Measurements from ENCODE around the gene OSBPL7. TPM values are rescaled to one million over a fixed set of nuclear protein-coding genes. Genes with fewer than 3 reads are reported as not detected.
A peak's percentile ranks its signal among the peaks of the same experiment; 100 is the strongest.

The OSBPL7 gene
- total and polyA plus RNA-seq, 2 of the 4 experiments (the other 2 are of a cell fraction): 5.2 to 14.5 TPM

DNA sequence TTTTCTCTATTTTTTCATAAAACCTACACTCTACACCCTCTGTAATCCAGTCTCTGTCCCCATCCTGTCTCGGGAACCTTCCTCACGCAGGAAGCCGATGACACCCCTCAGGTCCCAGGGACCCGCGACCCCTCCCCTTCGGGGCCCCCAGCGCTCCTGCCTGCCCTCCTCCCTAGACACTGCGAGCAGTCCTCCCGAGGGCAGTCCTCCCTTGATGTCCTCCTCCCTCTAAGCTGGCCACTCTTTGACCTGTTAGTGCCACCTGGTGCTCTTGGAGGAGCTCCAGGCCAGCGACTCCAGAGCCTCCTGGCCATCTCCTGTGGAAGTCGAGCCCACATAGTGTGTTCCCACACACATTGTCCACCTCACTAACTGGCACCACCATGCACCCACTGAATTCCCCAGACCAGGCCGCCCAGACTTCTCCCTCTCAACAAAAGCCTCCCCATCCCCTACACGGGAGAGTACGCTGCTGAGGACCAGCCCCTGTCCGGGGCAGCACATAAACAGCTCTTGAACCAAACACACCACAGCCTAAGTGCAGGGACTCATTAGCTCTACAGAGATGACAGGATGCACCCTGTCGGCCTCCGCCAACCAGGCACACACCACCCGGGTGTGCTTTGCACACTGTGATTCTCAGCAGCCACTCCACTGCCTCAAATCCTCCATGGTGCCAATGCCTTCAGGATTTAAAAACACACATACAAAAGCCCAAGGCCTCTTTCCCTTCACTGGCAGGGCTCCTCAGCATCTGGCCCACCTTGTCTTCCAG lies 9.3 kb downstream of the OSBPL7 start:
- H4K5ac ChIP-seq (ENCODE audit: low read depth, low read length): no peak overlapping the region
- no peaks in the 10 kb centered on the region for H3K9me3 ChIP-seq (ENCODE audit: control insufficient read depth, insufficient read depth, low read length)
- CTCF ChIA-PET: no interaction called here
- dilution Hi-C loops (cut with HindIII; ENCODE audit: low sequenced_read_pairs, unreplicated experiment): no loop called here
- no peak overlapping the region for H2BK15ac ChIP-seq (ENCODE audit: low read depth, low read length)
- peaks cover 3% of the 10 kb centered on the region; the same call in 1 of the 2 replicates for H3K4me1 ChIP-seq (ENCODE audit: control insufficient read depth, insufficient read depth, low read length)
- H3K14ac ChIP-seq (replicated peaks; ENCODE audit: low read depth, low read length): no peak overlapping the region
- no peak for DNase-seq
- TF ChIP-seq, protein P1, sequence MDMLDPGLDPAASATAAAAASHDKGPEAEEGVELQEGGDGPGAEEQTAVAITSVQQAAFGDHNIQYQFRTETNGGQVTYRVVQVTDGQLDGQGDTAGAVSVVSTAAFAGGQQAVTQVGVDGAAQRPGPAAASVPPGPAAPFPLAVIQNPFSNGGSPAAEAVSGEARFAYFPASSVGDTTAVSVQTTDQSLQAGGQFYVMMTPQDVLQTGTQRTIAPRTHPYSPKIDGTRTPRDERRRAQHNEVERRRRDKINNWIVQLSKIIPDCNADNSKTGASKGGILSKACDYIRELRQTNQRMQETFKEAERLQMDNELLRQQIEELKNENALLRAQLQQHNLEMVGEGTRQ (IDR thresholded peaks at IDR 0.05; ENCODE audit: low read depth, low read length): no peak
- TF ChIP-seq MXI1 (IDR thresholded peaks at IDR 0.05; ENCODE audit: borderline replicate concordance, low read depth, low read length) (no peak), SMC3 (IDR thresholded peaks at IDR 0.05; ENCODE audit: low read depth, low read length) (no peak), POLR2A (IDR thresholded peaks at IDR 0.05; ENCODE audit: low read depth, low read length) (no peak), MAZ (IDR thresholded peaks at IDR 0.05; ENCODE audit: borderline replicate concordance, low read depth, low read length) (no peak), CEBPB (IDR thresholded peaks at IDR 0.05; ENCODE audit: low read depth, low read length) (no peak), RCOR1 (IDR thresholded peaks at IDR 0.05; ENCODE audit: insufficient replicate concordance, low read length) (no peak), CHD1 (IDR thresholded peaks at IDR 0.05; ENCODE audit: low read depth, low read length) (no peak), BHLHE40 (IDR thresholded peaks at IDR 0.05; ENCODE audit: low read depth, low read length) (no peak), NFE2L2 (IDR thresholded peaks at IDR 0.05; ENCODE audit: low read depth, low read length) (no peak)
- TF ChIP-seq, protein P2, sequence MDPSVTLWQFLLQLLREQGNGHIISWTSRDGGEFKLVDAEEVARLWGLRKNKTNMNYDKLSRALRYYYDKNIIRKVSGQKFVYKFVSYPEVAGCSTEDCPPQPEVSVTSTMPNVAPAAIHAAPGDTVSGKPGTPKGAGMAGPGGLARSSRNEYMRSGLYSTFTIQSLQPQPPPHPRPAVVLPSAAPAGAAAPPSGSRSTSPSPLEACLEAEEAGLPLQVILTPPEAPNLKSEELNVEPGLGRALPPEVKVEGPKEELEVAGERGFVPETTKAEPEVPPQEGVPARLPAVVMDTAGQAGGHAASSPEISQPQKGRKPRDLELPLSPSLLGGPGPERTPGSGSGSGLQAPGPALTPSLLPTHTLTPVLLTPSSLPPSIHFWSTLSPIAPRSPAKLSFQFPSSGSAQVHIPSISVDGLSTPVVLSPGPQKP (IDR thresholded peaks at IDR 0.05; ENCODE audit: borderline replicate concordance, low read depth, low read length): no peak
- no peak for ATAC-seq (ENCODE audit: low read depth)
- H4K91ac ChIP-seq (ENCODE audit: insufficient read depth, low read depth, low read length): no peak overlapping the region
- no peak overlapping the region for H3K56ac ChIP-seq (ENCODE audit: extremely low read depth, insufficient read depth, low read length)
- H2BK5ac ChIP-seq (ENCODE audit: low read depth, low read length, poor library complexity, severe bottlenecking): no peak overlapping the region
- POLR2A ChIA-PET (ENCODE audit: unreplicated experiment): no interaction called here
- no TSS peak for BruUV-seq (replicated peaks)
- no peak overlapping the region for H4K8ac ChIP-seq (ENCODE audit: low read depth in 2 of 2, low read length in 2 of 2)
- H3K9ac ChIP-seq (ENCODE audit: low read depth, low read length): no peak overlapping the region
- no peak overlapping the region for H3K18ac ChIP-seq (ENCODE audit: low read depth, low read length)
- no peak overlapping the region for H2BK120ac ChIP-seq (ENCODE audit: low read depth, low read length)
- intact Hi-C loops (cut with micrococcal nuclease): no loop called here
- 0 out of 2 replicates have a peak, but pooled peaks cover 2% of the 10 kb centered on the region for H3K9me1 ChIP-seq (ENCODE audit: insufficient read depth, low read length)
- H3K79me1 ChIP-seq (ENCODE audit: low read depth in 1 of 2, low read length in 2 of 2): no peaks in the 10 kb centered on the region
- H3K4ac ChIP-seq (ENCODE audit: low read depth, low read length): no peak overlapping the region
- H3K27ac ChIP-seq (ENCODE audit: insufficient read depth, low read length): no peak overlapping the region
- in situ Hi-C loops (cut with MboI; ENCODE audit: low sequenced_read_pairs): no loop called here
- H3K23ac ChIP-seq (ENCODE audit: low read depth, low read length): no peak overlapping the region
- peaks cover 37% of the 10 kb centered on the region for H4K20me1 ChIP-seq (ENCODE audit: insufficient read depth, low read length)
- peak overlapping the region; percentile 46 for H2AFZ ChIP-seq (replicated peaks; ENCODE audit: low read length, poor library complexity)
- no peaks in the 10 kb centered on the region for H3K27me3 ChIP-seq (ENCODE audit: control insufficient read depth, insufficient read depth, low read length)
- peaks cover 65% of the 10 kb centered on the region for H3K36me3 ChIP-seq (ENCODE audit: control insufficient read depth, insufficient read depth, low read length)
- no peak overlapping the region for H2AK9ac ChIP-seq (replicated peaks; ENCODE audit: low read depth, low read length, poor library complexity)
- 81% methylated on average over 10 of the region's 18 CpGs; no CpG with 5 or more reads in 1 of the 2 experiments for WGBS, 2 experiments (ENCODE audit: extremely low coverage in 2 of 2, insufficient read length in 1 of 2)
- no peak overlapping the region for H3K4me2 ChIP-seq (ENCODE audit: low read depth, low read length)
- no peak overlapping the region for H3K4me3 ChIP-seq (ENCODE audit: insufficient read depth, low read depth, low read length)
- H2BK20ac ChIP-seq (ENCODE audit: low read depth, low read length): no peak overlapping the region
- no peak overlapping the region for H2AK5ac ChIP-seq (ENCODE audit: low read depth, low read length)

Data from IMR-90 (cell line).